DMS153 treated with DMSO at 0.1 percent for 48 hours (cell line): ENCODE data around the gene ACAP1.

ENCODE experiments used
- DNase-seq: peaks from one replicate; lab custom pipeline; 2025; ENCODE audit not compliant: unreplicated experiment; lab: John Stamatoyannopoulos, UW

Gene ACAP1

DNA sequence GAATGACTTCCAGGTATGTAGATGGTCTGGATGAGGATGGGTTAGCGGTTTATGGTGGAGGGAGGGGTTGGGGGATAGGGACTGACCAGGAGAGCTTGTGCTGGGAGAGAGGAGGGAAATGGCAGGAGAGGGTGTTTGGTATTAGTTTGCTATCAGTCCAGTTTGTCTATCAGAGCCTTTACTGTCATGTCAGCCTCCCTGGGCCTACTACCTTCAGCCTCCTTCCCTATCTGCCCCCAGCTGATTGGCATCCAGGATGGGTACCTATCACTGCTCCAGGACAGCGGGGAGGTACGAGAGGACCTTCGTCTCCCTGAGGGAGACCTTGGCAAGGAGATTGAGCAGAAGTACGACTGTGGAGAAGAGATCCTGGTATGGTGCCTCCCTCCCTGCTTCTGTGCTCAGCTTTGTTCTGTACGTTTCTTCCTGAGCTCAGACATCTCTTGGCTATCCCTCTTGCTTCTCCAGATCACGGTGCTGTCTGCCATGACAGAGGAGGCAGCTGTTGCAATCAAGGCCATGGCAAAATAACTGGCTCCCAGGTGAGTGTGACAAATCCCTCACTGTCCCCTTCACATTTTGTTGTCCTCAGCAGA, 25.1 kb upstream of the ACAP1 start:
- DNase-seq, result no peak

DNA sequence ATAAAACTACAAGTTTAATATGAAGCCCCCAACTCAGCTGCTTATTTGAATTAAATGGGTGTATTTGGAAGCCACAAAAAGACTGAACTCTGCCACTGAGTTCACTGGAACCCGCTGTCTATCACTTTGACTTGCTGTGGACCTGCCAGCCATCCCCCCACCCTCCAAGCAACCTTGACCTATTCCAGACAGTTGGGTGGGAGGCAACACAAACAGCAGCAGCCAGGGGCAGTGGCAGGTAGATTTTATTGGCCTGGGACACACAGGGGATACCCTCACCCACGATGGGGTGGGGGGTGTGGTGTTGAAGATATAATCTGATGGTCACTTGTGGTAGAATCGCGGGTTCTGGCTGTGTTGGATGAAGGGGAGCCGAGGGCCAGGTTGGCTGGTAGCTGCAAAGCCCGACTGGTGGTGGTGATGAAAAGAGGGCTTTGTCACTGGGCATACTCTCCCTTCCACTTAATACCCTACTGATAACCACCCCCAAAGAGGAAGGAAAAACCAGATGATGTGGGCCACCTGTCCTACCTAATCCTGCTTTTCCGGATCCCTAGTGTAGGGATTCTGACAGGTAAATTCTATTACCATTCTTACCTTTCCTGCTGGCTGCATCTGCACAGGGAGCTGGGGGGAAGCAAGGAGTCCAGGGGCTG, 23.8 kb upstream of the ACAP1 start:
- DNase-seq, result no peak

DNA sequence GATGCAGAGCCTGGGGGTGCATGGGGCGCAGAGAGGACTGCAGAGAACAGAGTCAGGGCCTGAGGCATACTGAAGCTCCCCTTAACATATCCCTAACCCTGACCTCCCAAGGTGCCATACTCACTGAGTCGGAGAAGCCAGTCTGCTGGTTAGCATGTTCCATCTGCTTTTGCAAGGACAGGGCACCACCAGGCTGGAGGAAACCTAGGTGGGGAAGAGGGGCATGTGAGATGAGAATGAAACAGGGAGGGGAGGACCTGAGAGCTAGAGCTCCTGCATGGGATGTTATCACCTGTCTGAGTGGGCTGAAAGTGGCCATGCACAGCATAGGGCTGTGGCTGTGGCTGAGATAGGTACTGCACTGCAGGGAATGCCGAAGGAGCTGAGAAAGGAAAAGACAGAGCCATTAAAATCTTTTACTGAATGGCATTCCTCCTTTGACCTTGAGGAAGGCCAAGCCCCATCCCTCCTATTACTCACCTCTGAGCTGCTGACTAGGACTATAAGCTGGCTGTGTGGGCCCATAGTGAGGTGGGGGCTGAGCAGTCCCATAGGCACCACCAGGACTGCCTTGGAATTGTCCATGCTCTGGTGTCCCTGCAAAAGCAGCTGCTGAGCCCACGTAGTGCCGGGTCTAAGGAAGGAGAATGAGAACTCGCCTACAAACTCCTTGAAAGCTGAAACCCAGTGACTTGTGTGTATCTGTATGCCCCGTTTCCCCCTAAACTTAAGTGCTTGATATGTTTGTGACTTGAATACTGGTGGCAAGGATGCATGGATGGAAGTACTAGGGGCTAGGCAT, 23.0 kb upstream of the ACAP1 start:
- no peak for DNase-seq

DNA sequence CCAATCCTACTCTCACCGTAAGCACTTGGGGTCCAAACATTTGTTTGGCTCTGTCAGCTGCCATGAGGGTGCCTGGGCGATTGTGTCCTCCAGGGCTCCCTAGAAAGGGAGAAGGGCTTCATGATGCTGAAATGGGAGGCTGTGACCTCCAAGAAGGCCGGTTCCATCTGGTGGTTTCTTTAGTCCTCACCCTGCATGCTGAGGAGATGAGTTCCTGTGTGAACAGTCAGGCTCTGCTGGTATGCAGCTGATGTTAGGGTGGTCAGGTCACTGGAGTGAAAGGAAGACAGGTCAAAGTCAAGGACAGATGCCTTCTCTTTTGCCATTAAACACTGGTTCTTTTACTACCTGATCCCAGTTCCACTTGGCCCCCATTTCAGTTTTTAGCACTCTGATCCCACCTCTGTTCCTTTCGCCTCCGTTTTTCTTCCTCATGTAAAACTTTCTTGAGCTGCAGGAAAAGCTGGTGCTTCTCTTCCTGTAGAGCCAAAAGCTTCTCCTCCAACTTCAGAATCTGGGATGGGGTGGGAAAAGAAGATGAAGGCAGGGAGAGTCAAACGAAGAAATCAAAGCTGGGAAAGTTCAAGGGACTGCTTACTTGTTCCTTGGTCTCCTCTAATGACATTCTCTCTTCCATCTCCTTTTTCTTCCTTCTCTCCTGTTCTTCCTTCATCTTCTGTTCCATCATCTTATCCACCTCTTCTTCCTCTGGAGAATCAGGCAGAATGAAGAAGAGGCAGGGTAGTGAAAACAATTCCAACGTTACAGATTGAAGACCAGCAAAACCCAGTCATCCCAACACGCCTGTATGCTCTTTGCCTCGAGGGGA, 22.2 kb upstream of the ACAP1 start:
- DNase-seq, result no peak

DNA sequence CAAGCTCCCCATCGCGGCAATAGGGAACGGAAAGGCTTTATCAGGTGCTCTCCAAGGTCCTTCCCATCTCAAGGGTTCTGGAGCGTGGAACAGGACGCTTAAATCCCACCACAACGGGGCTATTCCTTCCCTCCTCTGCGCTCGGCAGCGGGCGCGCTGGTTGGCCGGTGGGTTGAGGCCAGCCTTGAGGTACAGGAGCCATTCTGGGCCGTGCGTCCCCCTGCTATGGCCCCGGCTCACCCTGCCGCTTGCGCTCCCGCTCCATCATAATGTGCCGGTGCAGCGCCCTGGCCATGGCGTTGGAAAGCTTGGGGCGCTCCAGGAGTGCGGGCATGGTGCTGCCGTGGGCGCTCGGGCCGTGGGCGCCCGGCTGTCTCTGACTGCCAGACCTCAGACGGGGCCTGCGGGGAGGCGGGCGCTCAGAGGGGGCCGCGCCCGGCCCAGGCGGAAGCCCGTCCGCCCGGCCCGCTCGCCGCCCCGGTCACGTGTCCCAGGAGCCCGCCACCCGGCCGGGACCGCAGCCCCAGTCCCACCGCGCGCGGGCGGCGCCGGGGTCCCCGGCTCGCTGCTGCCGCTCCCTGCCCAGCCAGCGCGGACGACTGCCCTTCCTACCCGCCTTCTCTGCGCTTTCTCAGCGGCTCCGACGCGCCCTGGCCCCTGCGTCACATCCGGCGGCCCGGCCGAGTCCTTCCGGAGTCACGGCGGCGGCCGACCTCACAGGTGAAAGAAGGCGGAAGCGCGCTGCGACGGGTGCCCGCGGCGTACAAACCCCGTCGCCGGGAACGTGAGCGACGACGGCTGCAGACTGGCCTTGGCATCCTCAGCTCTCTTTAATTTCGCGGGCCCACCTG, 21.4 kb upstream of the ACAP1 start, which contains the start of gene GPS2:
TSS of gene GPS2 (minus strand) at position 642 of the 851 bp plus-strand sequence. CDS start at position 334, 308 bp downstream.
- peak; percentile 47 for DNase-seq

DNA sequence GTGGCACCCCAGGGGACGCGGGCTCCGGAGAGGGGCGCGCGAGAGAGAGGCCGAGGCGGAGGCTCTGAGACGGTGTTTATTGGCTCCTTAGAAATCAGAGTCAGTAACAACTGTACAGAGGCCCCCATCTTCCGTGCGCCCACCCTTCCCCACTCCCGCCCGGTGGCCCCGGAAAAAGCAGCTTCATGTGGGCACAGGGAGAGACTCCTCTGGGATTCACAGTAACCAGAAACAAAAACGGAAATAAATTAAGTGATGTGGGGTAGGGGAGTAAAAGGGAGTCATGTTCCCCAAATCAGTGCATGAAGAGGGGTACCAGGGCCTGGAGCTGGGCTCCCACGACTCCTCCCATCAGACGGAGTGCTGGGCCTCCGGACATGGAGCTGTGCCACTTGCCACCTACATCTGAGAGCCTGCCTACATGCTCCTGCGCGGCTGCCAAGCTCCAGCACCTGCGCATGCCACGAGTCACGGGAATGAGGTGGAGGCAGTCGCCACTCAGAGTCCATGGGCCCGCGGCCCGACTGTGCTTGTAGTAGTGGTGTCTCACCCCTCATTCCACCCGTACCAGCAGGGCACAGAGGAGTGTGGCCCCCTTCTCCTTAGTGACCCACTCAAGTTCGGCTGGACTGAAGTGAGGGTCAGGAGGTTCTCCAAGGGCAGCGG, 20.6 kb upstream of the ACAP1 start:
- no peak for DNase-seq

DNA sequence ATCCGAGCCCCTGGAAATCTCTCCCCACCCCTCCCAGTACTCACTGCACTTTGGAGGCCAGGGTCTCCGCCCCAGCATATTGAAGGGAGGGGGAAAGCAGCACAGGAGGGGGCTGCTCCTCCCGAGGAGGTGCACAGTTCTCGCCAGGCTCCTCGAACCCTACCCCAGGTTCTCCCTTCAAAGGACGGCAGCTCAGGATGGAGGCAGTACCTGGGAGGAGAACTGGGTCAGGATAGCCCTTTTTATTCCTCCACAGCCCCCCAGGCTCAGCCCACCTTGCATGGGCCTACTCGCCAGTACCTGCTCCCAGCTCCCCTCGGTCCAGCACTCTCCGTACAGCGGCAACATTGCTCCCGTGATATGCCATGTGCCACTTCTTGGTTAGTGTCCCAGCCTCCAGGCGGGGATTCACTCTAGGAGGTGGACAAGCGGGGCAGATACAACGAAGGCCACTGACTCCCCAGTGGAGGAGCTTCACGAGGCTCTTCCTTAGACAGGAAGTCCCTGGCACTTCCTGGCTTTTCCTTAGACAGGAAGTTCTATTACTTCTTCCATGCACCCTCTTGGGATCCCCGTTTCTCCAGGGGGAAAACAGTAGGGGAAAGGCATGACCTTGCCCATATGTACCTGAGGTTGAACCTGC, 19.0 kb upstream of the ACAP1 start:
- no peak for DNase-seq

DNA sequence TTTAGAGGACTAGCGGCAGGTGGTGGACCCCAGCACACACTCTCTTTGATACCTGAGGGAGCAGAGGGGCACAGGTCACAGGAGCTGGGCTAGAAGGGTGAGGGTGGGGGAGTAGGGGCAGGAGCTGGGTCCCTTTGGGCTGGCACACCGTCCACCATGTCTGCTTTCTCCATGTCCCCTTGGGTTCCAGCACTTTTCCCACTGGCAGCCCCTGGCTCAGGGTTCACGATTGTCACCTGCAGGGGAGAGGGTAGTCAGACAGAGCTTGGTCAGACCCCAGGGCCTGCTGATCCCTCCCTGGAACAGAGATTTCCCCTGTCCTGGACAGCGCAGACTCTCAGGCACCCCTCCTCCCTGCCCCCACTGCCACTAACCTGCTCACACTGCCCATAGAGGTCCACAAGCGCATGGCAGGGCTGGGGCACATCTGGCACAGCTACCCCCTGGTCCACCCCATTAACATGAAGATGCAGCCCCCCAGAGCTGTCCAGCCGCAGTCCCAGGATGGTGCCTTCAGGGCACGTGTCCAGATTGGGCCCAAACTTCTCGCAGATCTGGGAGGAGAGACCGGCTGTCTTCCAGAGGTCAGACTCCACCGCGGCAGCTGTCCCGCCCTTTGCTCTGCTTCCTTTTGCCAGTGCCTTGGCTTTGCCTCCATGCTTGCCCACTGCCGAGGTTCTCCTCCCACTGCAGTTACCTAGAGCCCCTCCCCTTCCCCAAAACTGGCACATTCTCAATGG, 18.0 kb upstream of the ACAP1 start:
- no peak for DNase-seq

DNA sequence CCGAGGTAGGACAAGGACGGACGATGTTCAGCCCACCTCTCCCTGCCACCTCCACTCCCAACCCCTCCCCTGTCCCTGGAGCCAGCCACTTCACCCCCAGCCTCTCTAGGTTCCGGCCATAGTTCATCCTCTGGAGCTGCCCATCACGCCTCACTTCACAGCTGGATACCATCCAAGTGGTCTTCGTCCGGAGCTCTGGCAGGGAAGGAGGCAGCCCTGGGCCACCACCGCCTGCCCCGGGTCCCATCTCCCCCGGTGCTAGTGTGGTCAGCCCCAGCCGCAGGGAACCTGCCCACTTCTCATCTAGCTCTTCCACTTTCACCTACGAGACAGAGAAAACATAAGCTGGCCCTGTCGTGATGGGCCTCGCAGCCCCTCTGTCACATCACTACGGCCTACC, 14.9 kb upstream of the ACAP1 start:
- DNase-seq, result no peak

DNA sequence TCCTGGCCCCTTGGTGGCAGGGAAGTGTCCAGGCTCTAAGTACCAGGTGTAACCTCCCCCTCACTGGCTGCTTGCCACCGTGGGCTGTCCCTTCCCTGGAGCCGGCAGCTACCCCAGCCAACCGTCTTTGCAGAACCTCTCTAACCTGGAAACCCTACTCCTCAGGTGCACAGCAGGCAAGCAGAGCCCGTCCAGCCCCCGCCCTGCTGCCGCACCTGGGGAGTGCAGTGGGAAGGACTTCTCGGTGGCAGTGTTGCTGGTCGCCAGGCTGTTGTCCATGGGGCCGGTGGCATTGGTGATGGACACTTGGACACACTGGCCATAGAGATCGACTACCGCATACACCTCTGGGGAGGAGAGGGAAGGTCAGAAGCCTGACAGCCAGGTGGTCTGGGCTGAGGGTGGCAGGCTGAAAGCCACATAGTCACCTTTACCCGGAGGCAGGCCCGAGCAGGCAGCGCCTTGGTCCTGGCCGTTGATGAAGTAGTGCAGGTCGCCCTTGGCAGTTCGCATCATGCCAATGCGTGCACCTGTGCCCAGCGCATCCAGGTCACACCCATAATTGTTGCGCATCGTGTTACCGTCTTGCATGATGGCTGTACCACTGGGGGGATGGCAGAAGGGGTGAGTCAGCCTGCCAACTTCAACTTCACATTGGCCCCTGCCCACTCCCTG, 13.7 kb upstream of the ACAP1 start:
- DNase-seq, result no peak

DNA sequence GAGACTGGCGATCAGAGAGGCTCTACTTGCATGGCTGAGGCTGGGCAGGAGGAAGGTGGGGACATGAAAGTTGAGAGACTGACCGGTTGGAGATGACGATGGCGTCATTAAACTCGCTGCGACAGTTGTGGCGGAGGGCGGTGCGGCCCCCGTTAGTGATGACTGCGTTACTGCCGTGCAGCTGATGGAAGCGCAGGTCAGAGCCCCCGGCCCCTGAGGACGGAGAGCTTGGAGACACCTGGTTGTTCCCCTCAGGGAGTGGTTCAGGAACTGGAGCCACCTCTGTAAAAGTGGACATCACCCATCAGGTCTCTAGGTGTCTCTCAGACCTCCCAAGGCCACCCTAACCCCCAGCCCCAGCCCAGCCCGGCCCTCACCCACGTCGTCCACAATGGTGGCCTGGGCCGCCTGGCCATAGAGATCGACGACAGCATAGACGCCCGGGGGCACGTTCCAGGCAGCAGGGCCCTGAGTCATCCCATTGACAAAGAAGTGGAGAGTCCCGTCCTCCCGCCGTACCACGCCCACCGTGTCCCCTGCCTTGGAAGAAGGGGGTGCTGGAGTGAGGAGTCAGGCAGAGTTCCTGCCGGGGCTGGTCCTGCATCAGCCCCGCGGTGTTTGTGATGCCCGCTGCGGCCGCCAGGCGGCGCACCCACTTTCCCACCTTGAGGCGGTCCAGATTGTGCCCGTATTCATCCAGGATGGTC, 12.4 kb upstream of the ACAP1 start:
- DNase-seq, result no peak

DNA sequence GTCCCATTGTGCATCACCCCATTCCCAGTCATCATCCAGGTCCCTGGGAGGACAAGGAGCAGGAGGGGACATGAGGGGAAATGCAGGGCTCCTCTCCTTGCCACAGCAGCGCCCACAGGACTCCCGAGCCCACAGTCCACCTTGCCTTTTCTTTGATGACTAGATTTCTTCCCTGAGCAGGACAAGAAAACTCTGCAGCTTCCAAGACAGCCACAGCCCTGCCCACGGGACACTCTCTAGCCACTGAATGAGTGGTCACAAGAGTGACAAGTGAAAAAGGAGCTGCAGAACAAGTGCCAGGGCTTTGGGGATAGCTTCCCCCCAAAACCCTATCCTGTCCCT, 11.9 kb upstream of the ACAP1 start:
- DNase-seq, result no peak

DNA sequence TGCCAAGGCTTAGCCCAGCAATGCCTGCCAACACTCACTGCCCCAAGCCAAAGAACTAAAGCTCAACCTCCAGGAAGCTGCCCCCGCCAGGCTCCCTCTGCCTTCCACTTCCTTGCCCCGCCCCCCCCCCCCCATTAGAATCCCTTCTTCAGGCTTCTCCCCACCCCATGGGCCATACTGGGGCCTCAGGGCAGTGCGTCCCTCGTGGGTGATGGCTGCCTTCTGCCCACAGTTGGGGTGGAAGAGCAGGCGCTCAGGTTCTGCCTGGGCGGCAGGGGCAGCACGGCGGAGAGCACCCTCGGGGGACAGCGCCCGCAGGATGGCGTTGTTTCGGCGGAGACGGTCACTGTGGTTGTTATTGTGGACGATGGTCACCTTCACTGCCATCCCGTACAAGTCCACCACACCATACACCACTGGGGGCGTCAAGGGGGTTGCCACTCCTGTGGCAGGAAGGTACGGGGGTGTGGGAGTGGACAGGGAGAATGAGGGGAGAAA, 11.2 kb upstream of the ACAP1 start:
- DNase-seq, result no peak

DNA sequence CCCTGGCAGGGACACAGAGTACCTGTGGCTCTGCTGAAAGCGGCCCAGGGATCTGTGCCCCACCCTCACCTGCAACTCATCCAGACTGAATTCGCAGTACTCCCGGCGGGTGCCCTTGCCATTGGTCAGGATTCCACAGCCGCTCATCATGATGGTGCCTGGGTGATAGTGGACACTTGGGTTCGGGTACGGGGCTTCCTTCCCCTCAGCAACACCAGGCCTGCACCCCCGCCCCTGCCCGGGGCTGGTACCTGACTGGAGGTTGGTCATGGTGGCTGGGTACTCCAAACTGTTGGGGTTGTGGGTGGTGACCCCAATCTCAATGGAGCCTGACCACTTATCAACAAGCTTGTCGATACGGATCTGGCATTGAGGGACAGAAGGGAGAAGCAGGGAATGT, 10.1 kb upstream of the ACAP1 start:
- no peak for DNase-seq

DNA sequence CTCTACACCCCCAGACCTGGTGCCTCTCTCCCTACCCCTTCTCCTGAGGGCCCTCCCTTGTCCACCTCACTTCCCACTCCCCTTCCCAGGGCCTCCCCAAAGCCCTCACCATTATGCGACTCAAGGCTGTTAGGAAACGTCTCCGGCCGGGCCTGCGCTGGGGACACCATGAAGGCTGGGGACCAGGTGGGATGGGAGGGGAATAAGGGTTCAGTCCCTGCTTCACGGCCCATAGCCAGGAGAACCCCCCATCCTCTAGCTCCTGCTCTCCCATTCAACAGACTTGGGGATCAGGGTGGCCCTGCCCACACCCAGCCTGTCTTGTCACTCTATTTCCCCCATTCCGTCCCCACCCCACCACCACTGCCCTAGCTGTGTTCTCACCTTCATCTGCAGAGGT, 9.3 kb upstream of the ACAP1 start:
- DNase-seq, result no peak

DNA sequence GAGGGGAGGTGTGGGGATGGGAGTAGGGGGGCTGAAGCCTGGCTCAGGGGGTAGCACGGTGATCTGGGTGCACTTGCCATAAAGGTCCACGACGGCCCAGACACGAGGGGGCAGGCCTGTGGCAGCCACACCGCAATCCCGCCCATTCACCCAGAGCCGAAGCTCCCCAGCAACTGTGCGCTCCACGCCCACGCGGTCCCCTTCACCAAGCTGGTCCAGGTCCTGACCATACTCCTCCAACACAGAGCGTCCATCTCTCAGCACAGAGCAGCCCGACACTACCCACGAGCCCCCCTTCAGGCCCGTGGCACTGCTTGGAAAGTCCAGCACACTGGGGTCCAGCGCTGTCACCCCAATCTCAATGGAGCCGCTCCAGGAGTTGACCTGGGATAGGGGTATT, 8.8 kb upstream of the ACAP1 start:
- DNase-seq, result no peak

DNA sequence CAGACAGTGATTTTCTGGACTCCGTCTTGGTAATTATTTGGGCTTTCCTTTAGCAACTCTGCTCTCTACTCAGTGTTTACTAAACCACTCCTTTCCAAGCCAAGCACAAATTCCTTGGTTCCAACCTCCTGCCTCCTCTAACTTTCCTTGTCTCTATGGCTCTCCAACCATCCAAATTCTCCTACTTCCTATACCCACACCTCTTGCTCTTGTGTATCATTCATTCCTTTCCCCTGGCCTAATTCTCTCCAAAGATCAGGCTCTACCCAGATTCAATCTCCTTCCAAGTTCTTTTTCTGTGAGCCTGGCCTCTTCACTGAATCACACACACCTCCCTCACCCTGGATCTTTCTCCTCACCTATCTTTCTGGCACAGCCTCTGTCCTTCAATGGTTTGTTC, 8.3 kb upstream of the ACAP1 start:
- DNase-seq, result no peak
